ENCODE measurements around the gene PTPRK.

PTPRK gene

GRCh38 chr6:128276311-128276710 is 244.1 kb downstream of the PTPRK start:
- DNase-seq = no peak

GRCh38 chr6:128275681-128276080 is 244.7 kb downstream of the PTPRK start:
- no peak for DNase-seq

GRCh38 chr6:128275030-128275429 is 245.4 kb downstream of the PTPRK start:
- DNase-seq = no peak

- no peak for DNase-seq
Observed at GRCh38 chr6:128271527-128271926, 248.9 kb downstream of the PTPRK start.

- DNase-seq = no peak
Observed at GRCh38 chr6:128271011-128271410, 249.4 kb downstream of the PTPRK start.

GRCh38 chr6:128266946-128267345 is 253.5 kb downstream of the PTPRK start:
- no peak for DNase-seq

GRCh38 chr6:128265706-128266105 is 254.7 kb downstream of the PTPRK start:
- DNase-seq = no peak

GRCh38 chr6:128259730-128260685 is 260.4 kb downstream of the PTPRK start:
- no peak for DNase-seq

- DNase-seq = no peak
Observed at GRCh38 chr6:128259029-128259724, 261.2 kb downstream of the PTPRK start.

- DNase-seq = no peak
Observed at GRCh38 chr6:128256095-128256494, 264.3 kb downstream of the PTPRK start.

GRCh38 chr6:128252341-128253176 is 267.8 kb downstream of the PTPRK start:
- no peak for DNase-seq

- no peak for DNase-seq
Observed at GRCh38 chr6:128251445-128252340, 268.7 kb downstream of the PTPRK start.

GRCh38 chr6:128250370-128251070 is 269.9 kb downstream of the PTPRK start:
- no peak for DNase-seq

- DNase-seq = no peak
Observed at GRCh38 chr6:128249429-128249828, 271.0 kb downstream of the PTPRK start.

- DNase-seq = no peak
Observed at GRCh38 chr6:128246472-128247260, 273.7 kb downstream of the PTPRK start.

GRCh38 chr6:128244751-128245405 is 275.5 kb downstream of the PTPRK start:
- no peak for DNase-seq

GRCh38 chr6:128242765-128243403 is 277.5 kb downstream of the PTPRK start:
- no peak for DNase-seq

GRCh38 chr6:128241216-128241615 is 279.2 kb downstream of the PTPRK start:
- DNase-seq = no peak

- DNase-seq = no peak
Observed at GRCh38 chr6:128240024-128240428, 280.4 kb downstream of the PTPRK start.

Data from NCI-H2107 (cell line).